Measurements from ENCODE around the gene PSENEN. TPM values are rescaled to one million over a fixed set of nuclear protein-coding genes. Genes with fewer than 3 reads are reported as not detected.
A peak's percentile ranks its signal among the peaks of the same experiment; 100 is the strongest.

PSENEN gene
- total and polyA plus RNA-seq, 9 of the 15 experiments (the other 6 are each of a cell fraction or from before 2014, with no cell fraction given) = 34.5 to 299 (median 61.1) TPM

- no peak for TF ChIP-seq SMC3 (conservative IDR thresholded peaks at IDR 0.05; ENCODE audit: insufficient read depth, low read depth, low read length)
- peak; percentile 73; the same call in 1 of the 2 replicates for TF ChIP-seq ZNF644 (tag; IDR thresholded peaks at IDR 0.05; ENCODE audit: low read depth)
- TF ChIP-seq YY1 (IDR thresholded peaks at IDR 0.05; ENCODE audit: borderline replicate concordance in 1 of 3, control insufficient read depth in 1 of 3, extremely low read depth in 1 of 3, insufficient read depth in 3 of 3, insufficient read length in 1 of 3, insufficient replicate concordance in 2 of 3, low read depth in 1 of 3, low read length in 2 of 3) = peak in 2 of 3 experiments; percentile 62 to 89
- no peak for TF ChIP-seq WHSC1 (IDR thresholded peaks at IDR 0.05; ENCODE audit: low read length)
- TF ChIP-seq CREM (IDR thresholded peaks at IDR 0.05; ENCODE audit: low read depth) = peak; percentile 63
- peak; percentile 22; the same call in 1 of the 2 replicates for TF ChIP-seq NKRF (IDR thresholded peaks at IDR 0.05; ENCODE audit: borderline replicate concordance)
- no peak for TF ChIP-seq ZNF707 (CRISPR knock-in tag; conservative IDR thresholded peaks at IDR 0.05)
- TF ChIP-seq MYC (IDR thresholded peaks at IDR 0.05; ENCODE audit: low read depth, low read length) = peak; percentile 49
- peak; percentile 46; the same call in 1 of the 2 replicates for TF ChIP-seq MYC (CRISPR knock-in tag; IDR thresholded peaks at IDR 0.05; ENCODE audit: borderline replicate concordance, low read depth)
- peak; percentile 24 for TF ChIP-seq HMGN3 (IDR thresholded peaks at IDR 0.05; ENCODE audit: borderline replicate concordance, extremely low read depth, insufficient read length, low read depth, low read length)
- TF ChIP-seq SRF (CRISPR knock-in tag; IDR thresholded peaks at IDR 0.05) = no peak
- TF ChIP-seq TCFL5 (CRISPR knock-in tag; conservative IDR thresholded peaks at IDR 0.05) = no peak
- TF ChIP-seq HEY1 (CRISPR knock-in tag; IDR thresholded peaks at IDR 0.05; ENCODE audit: borderline replicate concordance) = no peak
- TF ChIP-seq ZNF639 (CRISPR knock-in tag; conservative IDR thresholded peaks at IDR 0.05 in 1 of 2, IDR thresholded peaks at IDR 0.05 in 1 of 2) = no peak
- TF ChIP-seq MEF2A (IDR thresholded peaks at IDR 0.05; ENCODE audit: control insufficient read depth, low read depth, low read length) = no peak
- TF ChIP-seq GATAD2A (IDR thresholded peaks at IDR 0.05) = no peak
- peak; percentile 90 for TF ChIP-seq POLR2H (tag; IDR thresholded peaks at IDR 0.05; ENCODE audit: low read depth)
- TF ChIP-seq PHB (CRISPR knock-in tag; IDR thresholded peaks at IDR 0.05) = no peak
- no peak for TF ChIP-seq ILK (tag; IDR thresholded peaks at IDR 0.05; ENCODE audit: borderline replicate concordance, low read depth)
- TF ChIP-seq FIP1L1 (IDR thresholded peaks at IDR 0.05; ENCODE audit: low read depth, low read length, poor library complexity, severe bottlenecking) = no peak
- TF ChIP-seq RAD21 (CRISPR knock-in tag; conservative IDR thresholded peaks at IDR 0.05 in 1 of 2, IDR thresholded peaks at IDR 0.05 in 1 of 2) = no peak
- peak; percentile 54 for TF ChIP-seq LEF1 (IDR thresholded peaks at IDR 0.05)
- TF ChIP-seq HNRNPK (IDR thresholded peaks at IDR 0.05; ENCODE audit: low read depth, low read length, poor library complexity, severe bottlenecking) = no peak
These were observed 12.5 kb downstream of the PSENEN start, which contains the start of gene PROSER3 (continued) for GRCh38 chr19:35757749-35758608.
